Suprapubic skin (tissue), 4 donors: ENCODE data around the gene PRDX5. TPM values are rescaled to one million over a fixed set of nuclear protein-coding genes. Genes with fewer than 3 reads are reported as not detected.

Experiments used
- DNase-seq, 2 donors: peaks; one replicate each; pipeline ENCODE4 v3.0.0-alpha.2; 2019; ENCODE audit warnings: low spot score in 2 of 2
- H3K27ac ChIP-seq: fragments of 200-600 bp; sonication (generic); one replicate; pipeline ENCODE4 v1.5.1; 2019
- H3K27me3 ChIP-seq: fragments of 200-600 bp; sonication (generic); one replicate; pipeline ENCODE4 v1.5.1; 2019
- H3K36me3 ChIP-seq: fragments of 200-600 bp; sonication (generic); one replicate; pipeline ENCODE4 v1.5.1; 2019
- H3K4me1 ChIP-seq: fragments of 200-600 bp; sonication (generic); one replicate; pipeline ENCODE4 v1.5.1; 2019
- H3K4me3 ChIP-seq: fragments of 200-600 bp; sonication (generic); one replicate; pipeline ENCODE4 v1.5.1; 2019; ENCODE audit warnings: mild to moderate bottlenecking
- H3K9me3 ChIP-seq: fragments of 200-600 bp; sonication (generic); one replicate; pipeline ENCODE4 v1.5.1; 2019
- CTCF ChIP-seq, 2 donors: fragments of 200-600 bp in 1 of 2; fragments of 450-650 bp in 1 of 2; sonication (generic) in 1 of 2; IDR thresholded peaks; one replicate each; pipeline ENCODE4 v1.5.1; 2016 to 2019; ENCODE audit warnings: antibody characterized with exemption in 2 of 2, mild to moderate bottlenecking in 1 of 2, moderate library complexity in 1 of 2
- EP300 ChIP-seq: sonication (generic); formaldehyde crosslinking; IDR thresholded peaks from one replicate; pipeline ENCODE4 v1.6.1; 2017; ENCODE audit warnings: antibody characterized with exemption
- POLR2A ChIP-seq, 2 donors: fragments of 450-650 bp; IDR thresholded peaks; one replicate each; pipeline ENCODE4 v1.6.1; 2017; ENCODE audit warnings: antibody characterized with exemption in 2 of 2, mild to moderate bottlenecking in 2 of 2, moderate library complexity in 2 of 2
- POLR2AphosphoS5 ChIP-seq, 3 donors: sonication (generic); formaldehyde crosslinking; IDR thresholded peaks; one replicate each; pipeline ENCODE4 v1.6.1; 2017; ENCODE audit warnings: antibody characterized with exemption in 3 of 3
- WGBS: methylation state at CpG from one replicate; pipeline ENCODE4 v1.1.5; 2018; 5-methylcytosine and 5-hydroxymethylcytosine counted together
- total RNA-seq, 4 donors: library from RNA; depleted of rRNA; stranded (reverse); fragments of >200 nt; gene quantifications; one replicate each; pipeline ENCODE4 v1.1.0, GENCODE V29; 2016

PRDX5 gene
- total RNA-seq, 4 donors from 2014 or later: 130 to 227 (median 187) TPM

- H3K27ac ChIP-seq: no peak overlapping the region
- 100% methylated on average over 1 of the region's 9 CpGs for WGBS
- peaks cover 46% of the 10 kb centered on the region for H3K4me1 ChIP-seq
- peaks cover 6% of the 10 kb centered on the region for H3K36me3 ChIP-seq
- no peak for DNase-seq
- no peak overlapping the region for H3K4me3 ChIP-seq
- H3K9me3 ChIP-seq: no peaks in the 10 kb centered on the region
- H3K27me3 ChIP-seq: peaks cover 23% of the 10 kb centered on the region
- no peak for TF ChIP-seq EP300
- no peak for TF ChIP-seq POLR2A (IDR thresholded peaks at IDR 0.05)
These were observed 29.6 kb upstream of the PRDX5 start for GRCh38 chr11:64288353-64288750.

DNA sequence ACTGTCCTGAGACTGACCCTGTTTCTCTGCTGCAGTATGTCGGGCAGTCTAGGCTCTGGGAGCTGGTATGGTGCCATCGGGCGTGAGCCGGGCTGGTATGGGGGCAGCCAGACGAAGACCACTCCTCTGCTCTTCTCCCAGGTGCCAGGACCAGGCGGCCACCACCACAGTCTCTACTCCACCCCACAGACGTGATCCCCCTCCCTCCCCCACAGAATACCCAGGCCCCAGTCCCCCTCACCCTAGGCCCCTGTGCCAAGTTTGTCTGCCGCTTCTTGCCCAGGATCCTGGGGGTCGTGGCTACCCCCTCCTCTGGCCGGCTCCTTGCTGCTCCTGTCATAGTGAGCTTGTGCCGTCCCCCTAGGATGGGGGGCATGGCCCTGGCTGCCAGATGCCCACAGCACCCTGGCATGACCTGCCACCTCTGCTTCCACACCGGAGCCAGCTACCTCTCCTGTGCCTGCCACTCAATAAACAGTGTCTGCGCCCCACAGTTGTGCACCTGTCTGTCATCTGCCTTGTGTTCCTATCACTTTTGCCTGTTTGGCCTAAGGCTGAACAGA, 28.8 kb upstream of the PRDX5 start:
- Histone ChIP-seq H3K4me1 (peaks cover 38% of the 10 kb centered on the region), H3K4me3 (no peak overlapping the region), H3K27ac (no peak overlapping the region), H3K9me3 (no peaks in the 10 kb centered on the region), H3K27me3 (peaks cover 23% of the 10 kb centered on the region), H3K36me3 (peaks cover 6% of the 10 kb centered on the region)
- TF ChIP-seq POLR2A (IDR thresholded peaks at IDR 0.05) (no peak), EP300 (no peak), CTCF (IDR thresholded peaks at IDR 0.05) (no peak), POLR2AphosphoS5 (IDR thresholded peaks at IDR 0.05) (no peak)
- DNase-seq: no peak
- WGBS: 92% methylated on average over 10 of the region's 13 CpGs

GRCh38 chr11:64290352-64291261, 27.3 kb upstream of the PRDX5 start:
- Histone ChIP-seq H3K4me1 (peaks cover 35% of the 10 kb centered on the region), H3K36me3 (peaks cover 6% of the 10 kb centered on the region), H3K4me3 (no peak overlapping the region), H3K27ac (no peak overlapping the region), H3K27me3 (peaks cover 27% of the 10 kb centered on the region), H3K9me3 (no peaks in the 10 kb centered on the region)
- DNase-seq: no peak
- TF ChIP-seq POLR2AphosphoS5 (IDR thresholded peaks at IDR 0.05): no peak
- no peak for TF ChIP-seq POLR2A (IDR thresholded peaks at IDR 0.05)
- TF ChIP-seq CTCF (IDR thresholded peaks at IDR 0.05): no peak
- no peak for TF ChIP-seq EP300
- WGBS: 66% methylated on average over 4 of the region's 10 CpGs

DNA sequence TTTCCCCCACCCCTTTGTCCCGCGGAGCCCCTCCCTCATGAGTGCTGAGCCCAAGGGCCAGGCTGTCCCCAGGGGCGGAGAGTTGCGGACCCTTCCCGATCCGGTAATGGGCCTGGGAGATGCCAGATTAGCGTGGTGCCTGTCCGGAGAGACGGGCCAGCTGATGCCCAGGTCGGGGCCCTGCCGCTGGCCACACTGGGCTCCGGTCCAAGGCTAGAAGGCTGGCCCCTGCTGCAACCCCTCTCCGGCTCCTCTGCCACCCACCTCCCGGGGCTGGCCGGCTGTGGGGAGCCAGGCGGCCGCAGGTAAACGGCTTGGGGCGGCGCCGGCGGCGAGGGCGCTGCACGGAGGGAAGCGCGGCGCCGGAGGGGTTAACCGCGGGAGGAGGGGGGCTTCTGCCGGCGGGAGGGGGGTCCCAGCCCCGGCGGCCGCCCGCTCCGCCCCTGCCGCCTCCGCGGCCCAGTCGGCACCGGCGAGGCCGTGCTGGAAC, 26.6 kb upstream of the PRDX5 start, which contains the start of gene KCNK4:
Gene KCNK4 (plus strand): TSS at position 41 of the 490 bp plus-strand sequence. CDS start 1,717 bp downstream, outside the sequence.
- H3K9me3 ChIP-seq: no peaks in the 10 kb centered on the region
- no peak for TF ChIP-seq POLR2AphosphoS5 (IDR thresholded peaks at IDR 0.05)
- no peak for TF ChIP-seq POLR2A (IDR thresholded peaks at IDR 0.05)
- TF ChIP-seq CTCF (IDR thresholded peaks at IDR 0.05): no peak
- no peak for TF ChIP-seq EP300
- peaks cover 29% of the 10 kb centered on the region for H3K4me1 ChIP-seq
- DNase-seq: no peak
- WGBS: 13% methylated on average over 6 of the region's 45 CpGs
- H3K27me3 ChIP-seq: peaks cover 27% of the 10 kb centered on the region
- peaks cover 6% of the 10 kb centered on the region for H3K36me3 ChIP-seq
- no peak within 1 kb of the TSS for H3K27ac ChIP-seq
- H3K4me3 ChIP-seq: peak within 1 kb of the TSS; percentile 53

DNA sequence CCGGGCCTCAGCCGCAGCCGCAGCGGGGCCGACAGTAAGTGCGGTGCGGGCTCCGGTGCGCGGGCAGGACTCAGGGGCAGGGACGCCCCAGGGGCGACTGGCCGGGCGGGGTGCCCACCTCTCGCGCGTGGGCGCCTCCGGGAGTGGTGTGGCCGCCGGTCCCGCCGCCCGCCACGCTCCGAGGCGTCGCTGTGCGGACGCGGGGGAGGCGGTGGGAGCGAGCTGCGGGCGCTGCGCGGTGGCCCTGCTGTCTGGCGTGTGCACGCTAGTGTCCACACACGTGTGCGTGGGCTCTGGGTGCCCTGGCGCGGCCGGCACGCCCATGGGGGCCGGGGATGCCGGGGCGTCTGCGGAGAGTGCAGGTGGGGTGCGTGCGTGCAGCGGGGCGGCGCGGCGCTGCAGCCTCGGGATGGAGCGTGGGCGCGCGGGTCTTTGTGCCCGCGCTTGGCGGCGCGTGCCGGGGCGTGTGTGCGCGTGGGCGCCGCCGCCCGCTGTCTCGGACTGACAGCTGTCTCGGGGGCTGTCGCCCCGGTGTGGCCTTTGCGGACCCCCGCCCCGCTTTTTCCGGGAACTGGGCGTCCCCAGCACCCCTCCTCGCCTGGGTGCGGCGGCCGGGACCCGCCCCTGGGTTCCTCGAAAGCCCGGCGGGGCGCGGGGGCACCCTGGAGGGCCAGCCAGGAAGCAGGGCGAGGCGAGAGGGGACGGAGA, 26.0 kb upstream of the PRDX5 start:
- H3K9me3 ChIP-seq: no peaks in the 10 kb centered on the region
- H3K4me3 ChIP-seq: peak overlapping the region; percentile 53
- no peak overlapping the region for H3K27ac ChIP-seq
- peaks cover 33% of the 10 kb centered on the region for H3K27me3 ChIP-seq
- DNase-seq: no peak
- TF ChIP-seq CTCF (IDR thresholded peaks at IDR 0.05): no peak
- no peak for TF ChIP-seq POLR2AphosphoS5 (IDR thresholded peaks at IDR 0.05)
- TF ChIP-seq POLR2A (IDR thresholded peaks at IDR 0.05): no peak
- no peak for TF ChIP-seq EP300
- WGBS: 2% methylated on average over 15 of the region's 96 CpGs
- H3K36me3 ChIP-seq: peaks cover 6% of the 10 kb centered on the region
- peaks cover 29% of the 10 kb centered on the region for H3K4me1 ChIP-seq
